H9 (cell line): ENCODE data around the gene IL1RAPL2. TPM values are rescaled to one million over a fixed set of nuclear protein-coding genes. Genes with fewer than 3 reads are reported as not detected.

Experiments
- DNase-seq: peaks from one replicate; pipeline ENCODE4 v3.0.0-alpha.2; 2017
- H2AFZ ChIP-seq: one replicate; pipeline ENCODE4 v1.6.1; 2013; ENCODE audit warnings: mild to moderate bottlenecking, low read length, control low read depth, moderate library complexity
- H2AK5ac ChIP-seq: 2 replicates; pipeline ENCODE4 v1.6.1; 2013; ENCODE audit warnings: low read length, control low read depth, mixed read lengths; ENCODE audit not compliant: insufficient read length
- H2BK120ac ChIP-seq: one replicate; pipeline ENCODE4 v1.6.1; 2013; ENCODE audit warnings: low read depth, mild to moderate bottlenecking, low read length, control low read depth, inconsistent platforms; ENCODE audit not compliant: poor library complexity, severe bottlenecking
- H2BK12ac ChIP-seq: 2 replicates; pipeline ENCODE4 v1.6.1; 2013; ENCODE audit warnings: low read length, control low read depth, mixed read lengths, low read depth; ENCODE audit not compliant: insufficient read length
- H2BK15ac ChIP-seq: 2 replicates; pipeline ENCODE4 v1.6.1; 2013; ENCODE audit warnings: low read depth, low read length, control low read depth
- H2BK20ac ChIP-seq: one replicate; pipeline ENCODE4 v1.6.1; 2013; ENCODE audit warnings: low read depth, mild to moderate bottlenecking, low read length, control low read depth, inconsistent platforms; ENCODE audit not compliant: poor library complexity, severe bottlenecking
- H2BK5ac ChIP-seq: 2 replicates; pipeline ENCODE4 v1.6.1; 2013; ENCODE audit warnings: low read length, control low read depth, mixed read lengths; ENCODE audit not compliant: insufficient read length
- H3K14ac ChIP-seq: 2 replicates; pipeline ENCODE4 v1.6.1; 2013; ENCODE audit warnings: low read length, control low read depth; ENCODE audit not compliant: insufficient read depth
- H3K18ac ChIP-seq: 2 replicates; pipeline ENCODE4 v1.6.1; 2013; ENCODE audit warnings: low read depth, mild to moderate bottlenecking, mixed read lengths, low read length, control low read depth; ENCODE audit not compliant: insufficient read length
- H3K23ac ChIP-seq: 2 replicates; pipeline ENCODE4 v1.6.1; 2013; ENCODE audit warnings: low read length, control low read depth, mixed read lengths, low read depth; ENCODE audit not compliant: insufficient read length
- H3K23me2 ChIP-seq: 2 replicates; pipeline ENCODE4 v1.6.1; 2013; ENCODE audit warnings: low read depth, mild to moderate bottlenecking, mixed read lengths, low read length, control low read depth; ENCODE audit not compliant: insufficient read length, poor library complexity, severe bottlenecking
- H3K27ac ChIP-seq: 2 replicates; pipeline ENCODE4 v1.5.1; 2013; ENCODE audit warnings: low read length, control low read depth, mixed read lengths, low read depth; ENCODE audit not compliant: insufficient read length
- H3K27me3 ChIP-seq: 2 replicates; pipeline ENCODE4 v1.6.1; 2013; ENCODE audit warnings: low read length, control low read depth, inconsistent platforms; ENCODE audit not compliant: insufficient read depth
- H3K4ac ChIP-seq: 2 replicates; pipeline ENCODE4 v1.6.1; 2013; ENCODE audit warnings: low read depth, mild to moderate bottlenecking, control low read depth, inconsistent platforms, low read length, moderate library complexity
- H3K4me1 ChIP-seq: 2 replicates; pipeline ENCODE4 v1.6.1; 2013; ENCODE audit warnings: low read length, control low read depth, inconsistent platforms; ENCODE audit not compliant: insufficient read depth
- H3K4me2 ChIP-seq: 2 replicates; pipeline ENCODE4 v1.6.1; 2013; ENCODE audit warnings: low read length, control low read depth, mixed read lengths; ENCODE audit not compliant: insufficient read length, insufficient read depth
- H3K56ac ChIP-seq: 2 replicates; pipeline ENCODE4 v1.6.1; 2013; ENCODE audit warnings: low read depth, mild to moderate bottlenecking, mixed read lengths, low read length, control low read depth; ENCODE audit not compliant: insufficient read length
- H3K79me1 ChIP-seq: 2 replicates; pipeline ENCODE4 v1.6.1; 2013; ENCODE audit warnings: low read depth, mild to moderate bottlenecking, moderate library complexity, low read length, control low read depth, inconsistent platforms; ENCODE audit not compliant: insufficient read depth, poor library complexity, severe bottlenecking
- H3K79me2 ChIP-seq: 2 replicates; pipeline ENCODE4 v1.6.1; 2013; ENCODE audit warnings: low read length, control low read depth, inconsistent platforms; ENCODE audit not compliant: insufficient read depth
- H3K9ac ChIP-seq: 2 replicates; pipeline ENCODE4 v1.6.1; 2013; ENCODE audit warnings: low read length, control low read depth, mixed read lengths; ENCODE audit not compliant: insufficient read length; ENCODE audit errors: extremely low read depth
- H3K9me3 ChIP-seq: one replicate; pipeline ENCODE4 v1.6.1; 2013; ENCODE audit warnings: low read depth, low read length, inconsistent platforms; ENCODE audit not compliant: control insufficient read depth
- H3T11ph ChIP-seq: one replicate; pipeline ENCODE4 v1.6.1; 2013; ENCODE audit warnings: mild to moderate bottlenecking, low read length, control low read depth, inconsistent platforms
- H4K20me1 ChIP-seq: one replicate; pipeline ENCODE4 v1.6.1; 2013; ENCODE audit not compliant: control insufficient read depth, insufficient read length, insufficient read depth
- H4K5ac ChIP-seq: 2 replicates; pipeline ENCODE4 v1.6.1; 2013; ENCODE audit warnings: low read depth, mild to moderate bottlenecking, mixed read lengths, low read length, control low read depth; ENCODE audit not compliant: insufficient read length
- H4K8ac ChIP-seq: replicated peaks from 2 replicates; pipeline ENCODE4 v1.6.1; 2013; ENCODE audit warnings: low read length, control low read depth, mixed read lengths, low read depth; ENCODE audit not compliant: insufficient read length
- H4K91ac ChIP-seq: 2 replicates; pipeline ENCODE4 v1.6.1; 2013; ENCODE audit warnings: low read depth, mild to moderate bottlenecking, moderate library complexity, mixed read lengths, low read length, control low read depth; ENCODE audit not compliant: insufficient read length
- H3K27ac Mint-ChIP-seq, 3 experiments: 2 replicates in 2 of 3; 3 replicates in 1 of 3; pipeline ENCODE4 v1.8.0; 2020 to 2021; ENCODE audit warnings: mixed read lengths in 3 of 3, mild to moderate bottlenecking in 1 of 3, moderate library complexity in 1 of 3
- H3K27me3 Mint-ChIP-seq: 2 replicates; pipeline ENCODE4 v1.8.0; 2021; ENCODE audit warnings: low read depth, mild to moderate bottlenecking, moderate library complexity, mixed read lengths
- H3K36me3 Mint-ChIP-seq, 3 experiments: 2 replicates in 2 of 3; 3 replicates in 1 of 3; pipeline ENCODE4 v1.8.0; 2020 to 2021; ENCODE audit warnings: low read depth in 3 of 3, mixed read lengths in 3 of 3; ENCODE audit not compliant: insufficient read depth in 1 of 3
- H3K4me1 Mint-ChIP-seq, 2 experiments: 2 replicates each; pipeline ENCODE4 v1.8.0; 2020; ENCODE audit warnings: mixed read lengths in 2 of 2
- H3K4me3 Mint-ChIP-seq, 2 experiments: 2 replicates in 1 of 2; 3 replicates in 1 of 2; pipeline ENCODE4 v1.8.0; 2020 to 2021; ENCODE audit warnings: mild to moderate bottlenecking in 2 of 2, mixed read lengths in 2 of 2, moderate library complexity in 1 of 2
- H3K9me3 Mint-ChIP-seq, 2 experiments: 2 replicates in 1 of 2; 3 replicates in 1 of 2; pipeline ENCODE4 v1.8.0; 2020; ENCODE audit warnings: mild to moderate bottlenecking in 2 of 2, mixed read lengths in 2 of 2, moderate library complexity in 1 of 2
- CTCF ChIP-seq: fragments of 200-600 bp; sonication (generic); conservative IDR thresholded peaks from 3 replicates; pipeline ENCODE4 v1.8.0; 2021; ENCODE audit warnings: antibody characterized with exemption, mild to moderate bottlenecking
- WGBS: extraction: QIAGEN DNeasy Blood & Tissue Kit; methylation state at CpG from one replicate; pipeline ENCODE4 v1.1.7; 2013; ENCODE audit warnings: missing lambda C conversion rate, low lambda C conversion rate, mixed read lengths; ENCODE audit not compliant: insufficient read length; ENCODE audit errors: extremely low coverage; 5-methylcytosine and 5-hydroxymethylcytosine counted together
- long read RNA-seq: library from polyadenylated mRNA; unstranded; transcript quantifications from one replicate; pipeline ENCODE4 v2.0.0, GENCODE V29; 2020
- total RNA-seq: library from RNA; stranded (reverse); gene quantifications from 2 replicates; pipeline ENCODE4 v1.2.1, GENCODE V29; 2021

IL1RAPL2 gene
- 0.13 TPM in 1 of 2 replicates, not detected in the other for total RNA-seq
- long read RNA-seq, partial matches to known transcripts, result 1 of 1 reads
- long read RNA-seq, other reads (novel, unspliced or antisense), result 0 of 1 reads

GRCh38 chrX:104565791-104566680 lies at the start of gene IL1RAPL2:
TSS of gene IL1RAPL2 (plus strand) at chrX:104566199.
- H4K5ac ChIP-seq, result no peak within 1 kb of the TSS
- H3K27ac ChIP-seq, result no peak within 1 kb of the TSS
- no peak within 1 kb of the TSS for H3K4ac ChIP-seq
- H2AFZ ChIP-seq, result no peak within 1 kb of the TSS
- no peak within 1 kb of the TSS for H2BK5ac ChIP-seq
- no peak within 1 kb of the TSS for H2BK15ac ChIP-seq
- H3K23ac ChIP-seq, result no peak within 1 kb of the TSS
- H4K8ac ChIP-seq, result no peak within 1 kb of the TSS
- peaks cover 16% of the 10 kb centered on the region for H3K23me2 ChIP-seq
- H3K4me2 ChIP-seq, result peak within 1 kb of the TSS; percentile 99
- H4K20me1 ChIP-seq, result no peaks in the 10 kb centered on the region
- no peak within 1 kb of the TSS for H3K14ac ChIP-seq
- no peak within 1 kb of the TSS for H2BK12ac ChIP-seq
- peaks cover 0 to 63% of the 10 kb centered on the region in 2 experiments; a peak in 4 of 5 replicates for H3K9me3 Mint-ChIP-seq
- no peaks in the 10 kb centered on the region; a peak in 1 of 7 replicates for H3K36me3 Mint-ChIP-seq
- no peaks in the 10 kb centered on the region for H3K79me1 ChIP-seq
- no peak within 1 kb of the TSS for H2BK120ac ChIP-seq
- H3K27me3 Mint-ChIP-seq, result peaks cover 65% of the 10 kb centered on the region
- no peak within 1 kb of the TSS for H3K56ac ChIP-seq
- H3K4me3 Mint-ChIP-seq, result peak within 1 kb of the TSS; percentile 68 to 91
- no peak within 1 kb of the TSS for H3T11ph ChIP-seq
- H3K4me1 Mint-ChIP-seq, result peaks cover 0 to 7% of the 10 kb centered on the region in 2 experiments; a peak in 2 of 4 replicates
- H2AK5ac ChIP-seq, result no peak within 1 kb of the TSS
- peak; percentile 72 for TF ChIP-seq CTCF
- H3K27me3 ChIP-seq, result peaks cover 33% of the 10 kb centered on the region
- no peaks in the 10 kb centered on the region for H3K4me1 ChIP-seq
- H3K9ac ChIP-seq, result peak within 1 kb of the TSS; percentile 48
- WGBS, result no CpG with 5 or more reads among the region's 48 CpGs
- DNase-seq, result peak; percentile 75
- no peaks in the 10 kb centered on the region for H3K9me3 ChIP-seq
- no peak within 1 kb of the TSS for H2BK20ac ChIP-seq
- no peaks in the 10 kb centered on the region for H3K79me2 ChIP-seq
- no peak within 1 kb of the TSS; a peak in 1 of 7 replicates for H3K27ac Mint-ChIP-seq
- no peak within 1 kb of the TSS for H4K91ac ChIP-seq
- H3K18ac ChIP-seq, result no peak within 1 kb of the TSS
